ENCODE measurements around the gene GCDH.

The GCDH gene

GRCh38 chr19:12875086-12875485 is 15.9 kb upstream of the GCDH start:
- H3K9ac ChIP-seq (ENCODE audit: low read depth, low read length) = no peak overlapping the region
- no peak overlapping the region for H3K4me3 ChIP-seq (ENCODE audit: low read length)
- H3K27ac ChIP-seq (ENCODE audit: low read length) = no peak overlapping the region
- 0 out of 2 replicates have a peak, but pooled peaks cover 4% of the 10 kb centered on the region for H3K9me3 ChIP-seq (ENCODE audit: insufficient read depth, low read depth, low read length)
- no peaks in the 10 kb centered on the region for H3K4me1 ChIP-seq (ENCODE audit: insufficient read depth, low read length)
- no peaks in the 10 kb centered on the region for H3K27me3 ChIP-seq (ENCODE audit: insufficient read depth, low read length)
- H3K36me3 ChIP-seq (ENCODE audit: insufficient read depth, low read depth, low read length) = peaks cover 7% of the 10 kb centered on the region

DNA sequence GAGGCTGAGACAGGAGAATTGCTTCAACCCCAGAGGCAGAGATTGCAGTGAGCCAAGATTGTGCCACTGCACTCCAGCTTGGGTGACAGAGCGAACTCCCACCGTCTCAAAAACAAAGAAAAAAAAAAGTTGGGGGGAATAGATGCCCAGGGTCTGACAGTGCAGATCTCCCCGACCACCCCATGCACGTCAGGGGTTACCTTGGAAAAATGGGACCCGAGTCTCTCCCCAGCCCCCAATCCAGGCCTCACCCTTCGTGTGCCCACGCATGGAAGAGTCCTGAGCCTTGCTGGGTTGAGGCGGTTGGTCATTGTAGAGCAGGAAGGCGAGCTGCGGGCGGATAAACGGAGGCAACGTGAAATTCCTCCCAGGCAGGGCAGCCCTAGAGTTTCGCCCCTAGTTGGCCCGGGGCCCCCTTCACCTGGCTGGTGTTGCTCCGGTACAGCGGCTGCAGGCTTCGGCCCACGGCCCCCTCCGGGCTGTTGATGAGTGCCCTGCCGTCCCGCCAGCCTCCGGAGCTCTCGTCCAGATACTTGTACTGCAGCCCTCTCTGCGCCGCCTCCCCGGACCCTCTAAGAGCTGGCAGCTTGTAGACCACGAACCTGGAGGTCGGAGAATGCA is 10.3 kb upstream of the GCDH start:
- H3K9ac ChIP-seq (ENCODE audit: low read depth, low read length) = peak overlapping the region; percentile 79
- H3K4me3 ChIP-seq (ENCODE audit: low read length) = peak overlapping the region; percentile 83
- no peaks in the 10 kb centered on the region for H3K4me1 ChIP-seq (ENCODE audit: insufficient read depth, low read length)
- H3K9me3 ChIP-seq (ENCODE audit: insufficient read depth, low read depth, low read length) = no peaks in the 10 kb centered on the region; the same call in 1 of the 2 replicates
- H3K27me3 ChIP-seq (ENCODE audit: insufficient read depth, low read length) = peaks cover 33% of the 10 kb centered on the region
- H3K36me3 ChIP-seq (ENCODE audit: insufficient read depth, low read depth, low read length) = peaks cover 7% of the 10 kb centered on the region
- H3K27ac ChIP-seq (ENCODE audit: low read length) = no peak overlapping the region

- Histone ChIP-seq H3K27me3 (ENCODE audit: insufficient read depth, low read length) (peaks cover 39% of the 10 kb centered on the region), H3K9me3 (ENCODE audit: insufficient read depth, low read depth, low read length) (no peaks in the 10 kb centered on the region; the same call in 1 of the 2 replicates), H3K36me3 (ENCODE audit: insufficient read depth, low read depth, low read length) (peaks cover 7% of the 10 kb centered on the region), H3K9ac (ENCODE audit: low read depth, low read length) (peak within 1 kb of the TSS; percentile 79), H3K4me3 (ENCODE audit: low read length) (peak within 1 kb of the TSS; percentile 83), H3K4me1 (ENCODE audit: insufficient read depth, low read length) (no peaks in the 10 kb centered on the region), H3K27ac (ENCODE audit: low read length) (no peak within 1 kb of the TSS)
Observed at GRCh38 chr19:12881172-12881808, 9.7 kb upstream of the GCDH start, which contains the start of gene DNASE2. DNASE2 (minus strand) TSS chr19:12881449; CDS start chr19:12881375, 74 bp downstream.

GRCh38 chr19:12882589-12882988 is 8.4 kb upstream of the GCDH start:
- Histone ChIP-seq H3K9me3 (ENCODE audit: insufficient read depth, low read depth, low read length) (no peaks in the 10 kb centered on the region; the same call in 1 of the 2 replicates), H3K27ac (ENCODE audit: low read length) (no peak overlapping the region), H3K36me3 (ENCODE audit: insufficient read depth, low read depth, low read length) (peaks cover 7% of the 10 kb centered on the region), H3K27me3 (ENCODE audit: insufficient read depth, low read length) (peaks cover 52% of the 10 kb centered on the region), H3K4me3 (ENCODE audit: low read length) (no peak overlapping the region), H3K4me1 (ENCODE audit: insufficient read depth, low read length) (no peaks in the 10 kb centered on the region), H3K9ac (ENCODE audit: low read depth, low read length) (no peak overlapping the region)

GRCh38 chr19:12884202-12884601 is 6.8 kb upstream of the GCDH start:
- Histone ChIP-seq H3K9ac (ENCODE audit: low read depth, low read length) (no peak overlapping the region; the same call in 1 of the 2 replicates), H3K27me3 (ENCODE audit: insufficient read depth, low read length) (peaks cover 58% of the 10 kb centered on the region), H3K9me3 (ENCODE audit: insufficient read depth, low read depth, low read length) (no peaks in the 10 kb centered on the region; the same call in 1 of the 2 replicates), H3K36me3 (ENCODE audit: insufficient read depth, low read depth, low read length) (no peaks in the 10 kb centered on the region), H3K4me1 (ENCODE audit: insufficient read depth, low read length) (no peaks in the 10 kb centered on the region), H3K27ac (ENCODE audit: low read length) (no peak overlapping the region), H3K4me3 (ENCODE audit: low read length) (no peak overlapping the region)

DNA sequence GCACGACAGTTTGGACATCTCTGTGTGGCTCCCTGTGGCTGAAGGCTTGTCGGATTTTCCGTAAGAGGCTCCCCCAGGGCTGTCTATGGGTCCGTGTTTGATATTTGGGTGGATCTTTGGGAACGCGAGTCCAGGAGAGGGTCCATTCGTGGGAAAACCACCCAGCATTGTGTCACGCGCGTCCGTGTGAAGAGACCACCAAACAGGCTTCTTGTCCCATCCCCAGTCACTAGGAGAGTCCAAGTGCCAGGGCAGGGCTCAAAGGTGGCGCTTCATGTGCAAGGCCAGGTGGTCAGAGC is 6.4 kb upstream of the GCDH start:
- H3K4me1 ChIP-seq (ENCODE audit: insufficient read depth, low read length) = no peaks in the 10 kb centered on the region
- H3K4me3 ChIP-seq (ENCODE audit: low read length) = peak overlapping the region; percentile 66; the same call in 1 of the 2 replicates
- peak overlapping the region; percentile 26; the same call in 1 of the 2 replicates for H3K9ac ChIP-seq (ENCODE audit: low read depth, low read length)
- H3K36me3 ChIP-seq (ENCODE audit: insufficient read depth, low read depth, low read length) = no peaks in the 10 kb centered on the region
- no peaks in the 10 kb centered on the region; the same call in 1 of the 2 replicates for H3K9me3 ChIP-seq (ENCODE audit: insufficient read depth, low read depth, low read length)
- H3K27me3 ChIP-seq (ENCODE audit: insufficient read depth, low read length) = peaks cover 58% of the 10 kb centered on the region
- no peak overlapping the region for H3K27ac ChIP-seq (ENCODE audit: low read length)

- no peak overlapping the region for H3K27ac ChIP-seq (ENCODE audit: low read length)
- H3K4me1 ChIP-seq (ENCODE audit: insufficient read depth, low read length) = no peaks in the 10 kb centered on the region
- H3K9ac ChIP-seq (ENCODE audit: low read depth, low read length) = peak overlapping the region; percentile 72; the same call in 1 of the 2 replicates
- H3K27me3 ChIP-seq (ENCODE audit: insufficient read depth, low read length) = peaks cover 58% of the 10 kb centered on the region
- no peaks in the 10 kb centered on the region; the same call in 1 of the 2 replicates for H3K9me3 ChIP-seq (ENCODE audit: insufficient read depth, low read depth, low read length)
- H3K36me3 ChIP-seq (ENCODE audit: insufficient read depth, low read depth, low read length) = no peaks in the 10 kb centered on the region
- peak overlapping the region; percentile 66 for H3K4me3 ChIP-seq (ENCODE audit: low read length)
Observed at GRCh38 chr19:12884926-12885748, 5.8 kb upstream of the GCDH start.

DNA sequence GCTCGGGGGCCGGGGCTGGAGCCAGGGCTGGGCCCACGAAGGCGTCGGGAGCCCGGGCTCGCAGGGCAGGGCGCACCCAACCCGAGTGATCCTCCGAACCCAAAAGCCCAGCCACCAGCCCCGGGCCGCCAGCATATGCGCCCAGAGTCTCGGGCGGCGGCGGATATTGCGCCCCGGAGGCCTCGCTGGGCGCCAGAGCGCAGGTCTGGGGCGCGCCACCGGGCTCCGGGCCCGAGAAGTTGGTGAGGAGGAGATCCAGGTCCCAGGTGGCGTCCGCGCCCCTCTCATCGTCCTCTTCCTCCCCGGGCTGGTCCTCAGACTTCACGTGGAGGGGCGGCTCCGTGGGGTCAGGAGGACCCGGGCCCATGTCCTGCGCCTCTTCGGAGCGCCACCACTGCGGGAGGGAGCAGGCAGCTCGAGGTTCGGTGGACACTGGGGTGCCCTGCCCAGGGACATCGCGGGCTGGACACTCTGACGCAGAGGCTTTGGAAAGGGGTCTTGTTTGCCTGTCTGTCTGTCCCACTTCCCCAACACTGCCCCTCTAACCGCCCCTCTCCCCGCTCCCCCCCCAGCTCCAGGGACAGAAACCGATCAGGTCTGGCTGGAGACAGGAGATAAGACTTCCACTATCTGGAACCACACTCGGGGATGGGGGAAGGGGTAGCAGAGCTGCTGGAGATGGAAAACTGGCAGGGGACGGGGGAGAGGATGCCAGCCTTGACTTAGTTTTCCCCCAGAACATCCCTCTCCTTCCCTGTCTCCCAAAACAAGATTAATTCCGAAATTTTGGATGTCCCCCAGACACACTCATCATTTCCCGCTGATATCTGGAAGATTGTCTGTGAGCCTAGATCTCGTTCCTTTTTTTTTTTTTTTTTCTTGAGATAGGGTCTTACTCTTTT is 5.0 kb upstream of the GCDH start:
- no peaks in the 10 kb centered on the region for H3K4me1 ChIP-seq (ENCODE audit: insufficient read depth, low read length)
- no peak overlapping the region for H3K27ac ChIP-seq (ENCODE audit: low read length)
- no peaks in the 10 kb centered on the region for H3K36me3 ChIP-seq (ENCODE audit: insufficient read depth, low read depth, low read length)
- H3K27me3 ChIP-seq (ENCODE audit: insufficient read depth, low read length) = peaks cover 51% of the 10 kb centered on the region
- H3K4me3 ChIP-seq (ENCODE audit: low read length) = peak overlapping the region; percentile 66
- H3K9ac ChIP-seq (ENCODE audit: low read depth, low read length) = peak overlapping the region; percentile 72; the same call in 1 of the 2 replicates
- H3K9me3 ChIP-seq (ENCODE audit: insufficient read depth, low read depth, low read length) = no peaks in the 10 kb centered on the region; the same call in 1 of the 2 replicates

DNA sequence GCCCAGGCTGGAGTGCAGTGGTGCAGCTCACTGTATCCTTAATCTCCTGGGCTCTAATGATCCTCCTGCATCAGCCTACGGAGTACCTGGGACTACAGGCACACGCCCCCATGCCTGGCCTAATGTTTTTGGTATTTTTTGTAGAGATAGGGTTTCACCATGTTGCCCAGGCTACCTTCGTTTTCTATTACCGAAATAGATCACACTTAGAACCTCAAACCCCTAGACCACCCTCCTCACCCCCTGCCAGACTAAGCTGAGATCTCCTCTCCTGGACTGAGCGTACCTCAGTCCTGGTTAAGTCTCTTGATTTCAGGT is 4.3 kb upstream of the GCDH start:
- Histone ChIP-seq H3K4me1 (ENCODE audit: insufficient read depth, low read length) (no peaks in the 10 kb centered on the region), H3K27ac (ENCODE audit: low read length) (no peak overlapping the region), H3K27me3 (ENCODE audit: insufficient read depth, low read length) (peaks cover 51% of the 10 kb centered on the region), H3K9me3 (ENCODE audit: insufficient read depth, low read depth, low read length) (no peaks in the 10 kb centered on the region; the same call in 1 of the 2 replicates), H3K36me3 (ENCODE audit: insufficient read depth, low read depth, low read length) (no peaks in the 10 kb centered on the region), H3K9ac (ENCODE audit: low read depth, low read length) (no peak overlapping the region), H3K4me3 (ENCODE audit: low read length) (no peak overlapping the region)

DNA sequence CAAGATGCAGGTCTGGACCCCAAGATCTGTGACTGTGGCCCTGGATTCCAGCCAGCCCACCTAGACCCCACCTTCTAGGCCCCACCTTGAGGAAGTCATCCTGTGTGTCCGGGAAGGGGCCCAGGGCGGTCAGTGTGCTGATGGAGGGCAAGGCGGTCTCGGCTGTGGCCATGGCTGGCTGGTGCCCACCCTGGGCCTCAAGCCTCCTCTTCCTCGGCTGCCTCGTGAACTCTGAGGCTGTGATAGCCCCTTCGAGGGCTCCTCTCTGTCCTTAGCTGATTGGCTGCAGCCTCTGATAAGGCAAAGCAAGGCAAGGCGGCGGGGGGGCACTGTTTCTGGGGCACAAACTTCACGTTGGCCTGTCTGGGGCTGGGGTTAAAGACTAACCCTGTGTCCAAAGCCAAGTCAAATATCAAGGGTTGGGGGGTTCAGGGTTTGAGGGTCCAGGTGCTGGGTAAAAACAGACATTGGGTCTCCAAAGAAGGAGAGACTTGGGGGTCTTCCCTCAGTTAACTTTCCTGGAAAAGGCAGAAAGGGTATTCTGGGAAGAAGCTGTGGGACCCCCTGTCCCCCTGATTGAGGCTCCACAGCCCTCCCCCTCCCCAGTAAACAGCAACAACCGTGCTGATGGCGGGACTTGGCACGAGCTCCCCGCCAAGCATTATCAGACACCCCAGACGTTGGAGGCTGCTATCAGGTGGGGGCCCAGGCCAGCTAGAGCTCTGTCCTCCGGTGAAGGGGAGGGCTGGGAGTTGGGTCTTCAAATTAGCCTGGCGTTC is 3.8 kb upstream of the GCDH start, which contains the start of gene KLF1:
TSS of gene KLF1 (minus strand) at position 233 of the 779 bp plus-strand sequence. CDS start at position 172, 61 bp downstream.
- H3K4me3 ChIP-seq (ENCODE audit: low read length) = peak within 1 kb of the TSS; percentile 66
- H3K27me3 ChIP-seq (ENCODE audit: insufficient read depth, low read length) = peaks cover 49% of the 10 kb centered on the region
- H3K4me1 ChIP-seq (ENCODE audit: insufficient read depth, low read length) = no peaks in the 10 kb centered on the region
- H3K36me3 ChIP-seq (ENCODE audit: insufficient read depth, low read depth, low read length) = no peaks in the 10 kb centered on the region
- peak within 1 kb of the TSS; percentile 72; the same call in 1 of the 2 replicates for H3K9ac ChIP-seq (ENCODE audit: low read depth, low read length)
- no peaks in the 10 kb centered on the region; the same call in 1 of the 2 replicates for H3K9me3 ChIP-seq (ENCODE audit: insufficient read depth, low read depth, low read length)
- no peak within 1 kb of the TSS for H3K27ac ChIP-seq (ENCODE audit: low read length)
